ENCODE measurements around the gene CLCF1. TPM values are rescaled to one million over a fixed set of nuclear protein-coding genes. Genes with fewer than 3 reads are reported as not detected.

CLCF1 gene
- polyA plus RNA-seq, 1 of the 3 experiments (the other 2 are of a cell fraction) = 27.0 TPM

- no peaks in the 10 kb centered on the region for H3K9me3 ChIP-seq
- H4K20me1 ChIP-seq (ENCODE audit: insufficient read depth) = peaks cover 14% of the 10 kb centered on the region
- DNase-seq = peak; percentile 86
- H3K79me2 ChIP-seq (ENCODE audit: insufficient read depth) = peaks cover 25% of the 10 kb centered on the region
- no peaks in the 10 kb centered on the region for H3K9me2 ChIP-seq
- peak overlapping the region; percentile 85 to 89 for H3K4me3 ChIP-seq (ENCODE audit: low read depth in 2 of 2, low read length in 1 of 2)
- no peaks in the 10 kb centered on the region for H3K27me3 ChIP-seq (ENCODE audit: insufficient read depth)
- peak overlapping the region; percentile 98 for H3K4me2 ChIP-seq
- ChIA-PET POLR2A (interaction anchor here (1.0 to 2.2 kb wide), 5 partner anchors 9 to 68 kb away, joined by 3 to 32 read pairs (median 4); partner anchors contain the start of genes RAD9A and TMEM134), CTCF (interaction anchor here (0.7 to 4.9 kb wide), 10 partner anchors 9 to 68 kb away, joined by 3 to 32 read pairs (median 14); partner anchors contain the start of genes RAD9A, RPS6KB2 and TMEM134)
- H3K36me3 ChIP-seq (replicated peaks in 1 of 2; ENCODE audit: control insufficient read depth in 1 of 2, insufficient read depth in 2 of 2, low read length in 1 of 2) = peaks cover 8 to 22% of the 10 kb centered on the region in 2 experiments
- TF ChIP-seq CHD2 (IDR thresholded peaks at IDR 0.05; ENCODE audit: low read length, partially characterized antibody) (peak; percentile 75), FOXJ3 (CRISPR knock-in tag; IDR thresholded peaks at IDR 0.05) (0 out of 2 replicates have a peak, but pooled peaks have one; percentile 10), TCF12 (IDR thresholded peaks at IDR 0.05) (peak; percentile 77), EP300 (IDR thresholded peaks at IDR 0.05; ENCODE audit: borderline replicate concordance in 1 of 2, low read depth in 1 of 2, low read length in 1 of 2) (peak in 1 of 2 experiments; percentile 73; a peak in 2 of 4 replicates), EZH2phosphoT487 (IDR thresholded peaks at IDR 0.05; ENCODE audit: borderline replicate concordance, low read depth) (no peak), JUND (IDR thresholded peaks at IDR 0.05) (no peak), ELF1 (IDR thresholded peaks at IDR 0.05) (no peak), FOXM1 (IDR thresholded peaks at IDR 0.05; ENCODE audit: low read depth) (no peak), RCOR1 (IDR thresholded peaks at IDR 0.05; ENCODE audit: low read length) (peak; percentile 70), TEAD4 (IDR thresholded peaks at IDR 0.05; ENCODE audit: borderline replicate concordance, insufficient read depth) (no peak), POLR2AphosphoS5 (IDR thresholded peaks at IDR 0.05; ENCODE audit: low read depth, low read length) (no peak; the same call in 1 of the 2 replicates), NRF1 (IDR thresholded peaks at IDR 0.05; ENCODE audit: low read depth, low read length) (no peak), USF2 (IDR thresholded peaks at IDR 0.05; ENCODE audit: borderline replicate concordance, low read depth, low read length) (no peak; the same call in 1 of the 2 replicates), MXI1 (IDR thresholded peaks at IDR 0.05; ENCODE audit: low read depth, low read length) (peak; percentile 67)
- TF ChIP-seq, protein P1, sequence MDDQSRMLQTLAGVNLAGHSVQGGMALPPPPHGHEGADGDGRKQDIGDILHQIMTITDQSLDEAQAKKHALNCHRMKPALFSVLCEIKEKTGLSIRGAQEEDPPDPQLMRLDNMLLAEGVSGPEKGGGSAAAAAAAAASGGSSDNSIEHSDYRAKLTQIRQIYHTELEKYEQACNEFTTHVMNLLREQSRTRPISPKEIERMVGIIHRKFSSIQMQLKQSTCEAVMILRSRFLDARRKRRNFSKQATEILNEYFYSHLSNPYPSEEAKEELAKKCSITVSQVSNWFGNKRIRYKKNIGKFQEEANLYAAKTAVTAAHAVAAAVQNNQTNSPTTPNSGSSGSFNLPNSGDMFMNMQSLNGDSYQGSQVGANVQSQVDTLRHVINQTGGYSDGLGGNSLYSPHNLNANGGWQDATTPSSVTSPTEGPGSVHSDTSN (IDR thresholded peaks at IDR 0.05) = peak; percentile 42; the same call in 1 of the 2 replicates
- H3F3A ChIP-seq (replicated peaks; ENCODE audit: insufficient read depth) = peaks cover 5% of the 10 kb centered on the region
- WGBS (ENCODE audit: low lambda C conversion rate) = 29% methylated on average over 12 of the region's 23 CpGs
- H3K4me1 ChIP-seq (ENCODE audit: control insufficient read depth in 1 of 2, insufficient read depth in 2 of 2, low read depth in 1 of 2, low read length in 1 of 2) = peaks cover 9 to 17% of the 10 kb centered on the region in 2 experiments; a peak in 2 of 4 replicates
- peak overlapping the region; percentile 81 to 91; a peak in 3 of 4 replicates for H3K27ac ChIP-seq (ENCODE audit: low read depth in 2 of 2, low read length in 1 of 2)
- no peak overlapping the region for H2AFZ ChIP-seq (ENCODE audit: low read depth)
- H3K9ac ChIP-seq = peak overlapping the region; percentile 95
Observed at GRCh38 chr11:67400251-67400941, 27.0 kb upstream of the CLCF1 start.
